Measurements from ENCODE around the gene PSMD1. TPM values are rescaled to one million over a fixed set of nuclear protein-coding genes. Genes with fewer than 3 reads are reported as not detected.

PSMD1 gene
- total and polyA plus RNA-seq, 2 of the 8 experiments (the other 6 are each of a cell fraction or from before 2014, with no cell fraction given): 179 to 272 TPM

DNA sequence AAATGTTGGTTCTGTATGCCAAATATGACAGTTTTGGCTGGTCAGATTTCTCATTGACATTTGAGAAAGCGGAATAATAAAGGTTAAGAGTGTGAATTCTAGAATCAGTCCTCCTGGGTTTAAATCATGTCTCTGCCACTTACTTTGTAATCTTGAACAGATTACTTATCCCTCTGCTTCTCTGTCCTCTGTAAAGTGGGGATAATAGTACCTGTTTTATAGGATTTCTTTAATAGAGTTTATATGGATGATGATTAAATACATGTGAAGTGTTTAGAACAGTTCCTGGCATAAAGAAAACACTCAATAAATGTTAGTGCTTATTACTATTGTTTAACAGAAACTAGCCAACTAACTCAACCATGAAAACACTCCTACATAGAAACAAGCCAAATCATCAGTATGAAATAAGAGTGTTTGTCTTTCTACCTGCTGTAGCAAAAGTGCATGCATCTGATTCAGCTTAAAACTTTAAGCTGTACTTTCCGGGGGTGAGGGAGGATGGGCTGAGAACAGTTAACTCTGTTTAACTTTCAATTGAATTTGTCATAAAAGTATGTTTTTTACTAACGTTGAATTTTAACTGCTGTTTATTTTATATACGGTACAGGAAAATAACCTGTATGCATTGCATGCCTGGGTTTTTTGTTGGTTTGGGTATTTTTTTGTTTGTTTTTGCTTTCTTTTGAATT is 61.4 kb downstream of the PSMD1 start (continued):
- TF ChIP-seq, protein P1, sequence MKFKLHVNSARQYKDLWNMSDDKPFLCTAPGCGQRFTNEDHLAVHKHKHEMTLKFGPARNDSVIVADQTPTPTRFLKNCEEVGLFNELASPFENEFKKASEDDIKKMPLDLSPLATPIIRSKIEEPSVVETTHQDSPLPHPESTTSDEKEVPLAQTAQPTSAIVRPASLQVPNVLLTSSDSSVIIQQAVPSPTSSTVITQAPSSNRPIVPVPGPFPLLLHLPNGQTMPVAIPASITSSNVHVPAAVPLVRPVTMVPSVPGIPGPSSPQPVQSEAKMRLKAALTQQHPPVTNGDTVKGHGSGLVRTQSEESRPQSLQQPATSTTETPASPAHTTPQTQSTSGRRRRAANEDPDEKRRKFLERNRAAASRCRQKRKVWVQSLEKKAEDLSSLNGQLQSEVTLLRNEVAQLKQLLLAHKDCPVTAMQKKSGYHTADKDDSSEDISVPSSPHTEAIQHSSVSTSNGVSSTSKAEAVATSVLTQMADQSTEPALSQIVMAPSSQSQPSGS (IDR thresholded peaks at IDR 0.05; ENCODE audit: low read length): no peak
- TF ChIP-seq NRF1 (IDR thresholded peaks at IDR 0.05; ENCODE audit: low read depth, low read length): no peak
- TF ChIP-seq CTBP2 (IDR thresholded peaks at IDR 0.05; ENCODE audit: borderline replicate concordance, insufficient read depth, insufficient read length, low read length): no peak
